Fibroblast of skin of abdomen (primary cell): ENCODE measurements around the gene ARHGEF5. TPM values are rescaled to one million over a fixed set of nuclear protein-coding genes. Genes with fewer than 3 reads are reported as not detected.
"Not testable (repeated sequence)": the region's sequence is repeated elsewhere in the genome, so short reads cannot be mapped to it uniquely, and the experiment has no call there.

ENCODE experiments used
- DNase-seq: peaks from one replicate; pipeline ENCODE4 v3.0.0-alpha.2; 2013
- polyA plus RNA-seq, 2 experiments: library from polyadenylated mRNA; unstranded; fragments of 120-200 nt; gene quantifications; one replicate each; pipeline ENCODE4 v1.2.1, GENCODE V29; 2013; ENCODE audit not compliant: insufficient read length in 2 of 2

ARHGEF5 gene
- polyA plus RNA-seq (2013, experiment 1 of 2; ENCODE audit: insufficient read length) = 3.8 TPM
- 4.0 TPM for polyA plus RNA-seq (2013, experiment 2 of 2; ENCODE audit: insufficient read length)

DNA sequence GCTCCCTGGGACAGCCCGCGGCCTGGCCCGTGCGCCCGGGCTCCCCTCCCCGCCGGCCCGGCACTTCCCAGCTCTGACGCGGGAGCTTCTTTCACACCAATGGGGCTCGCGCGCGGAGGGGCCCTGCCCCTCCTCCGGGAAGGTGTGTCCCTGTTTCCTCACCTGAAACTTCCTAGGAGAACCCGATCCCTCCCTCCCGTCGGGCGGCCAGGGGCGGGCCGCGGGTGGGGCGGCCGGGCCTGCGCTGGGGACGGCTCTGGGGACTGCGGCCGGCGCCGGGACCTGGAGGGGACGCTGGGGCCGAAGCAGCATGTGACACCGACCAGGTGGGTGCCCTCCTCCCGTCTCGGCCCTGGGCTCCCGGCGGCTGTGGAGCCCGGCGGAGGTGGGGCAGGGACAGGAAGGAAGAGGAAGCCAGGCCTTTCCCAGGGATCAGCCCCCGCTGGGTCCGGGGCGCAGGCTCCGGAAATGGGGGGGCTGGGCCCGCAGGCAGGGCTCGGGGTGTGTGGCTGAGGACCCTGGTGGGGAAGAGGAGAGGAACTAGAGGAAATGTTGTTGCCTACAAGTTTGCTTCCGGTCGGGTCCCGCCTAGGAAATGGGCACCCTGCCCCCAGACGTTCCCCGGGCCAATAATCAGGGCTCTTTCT, at the start of gene ARHGEF5:
TSS of gene ARHGEF5 (plus strand) at position 227 of the 647 bp plus-strand sequence. CDS start 7,268 bp downstream, outside the sequence.
- DNase-seq = not testable (repeated sequence)

- not testable (repeated sequence) for DNase-seq
Observed at GRCh38 chr7:144309702-144310101, 45.5 kb upstream of the ARHGEF5 start.

DNA sequence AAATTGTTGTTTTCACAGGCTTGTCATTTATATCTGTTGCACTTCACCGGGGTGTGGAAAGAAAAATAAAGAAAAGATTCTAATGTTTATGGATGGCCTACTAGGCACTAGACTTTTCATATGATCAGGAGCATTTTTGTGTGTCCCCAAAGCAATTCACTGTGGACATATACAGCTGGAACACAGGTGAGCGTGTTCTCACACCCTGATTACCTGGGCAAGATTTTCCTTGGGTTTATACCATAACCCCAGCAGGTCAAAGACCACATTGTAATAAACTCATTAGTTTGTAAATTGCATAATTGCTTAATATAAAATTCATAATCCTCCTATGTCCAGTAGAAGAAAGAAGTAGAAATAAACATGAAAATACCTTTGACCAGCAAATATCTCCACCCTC, 44.0 kb upstream of the ARHGEF5 start:
- not testable (repeated sequence) for DNase-seq

GRCh38 chr7:144311872-144312469, 43.2 kb upstream of the ARHGEF5 start, which contains the start of gene OR2A1:
OR2A1 (plus strand) TSS chr7:144312419; CDS start chr7:144318125, 5,706 bp downstream.
- not testable (repeated sequence) for DNase-seq

GRCh38 chr7:144317537-144317936, 37.7 kb upstream of the ARHGEF5 start:
- DNase-seq = not testable (repeated sequence)

DNA sequence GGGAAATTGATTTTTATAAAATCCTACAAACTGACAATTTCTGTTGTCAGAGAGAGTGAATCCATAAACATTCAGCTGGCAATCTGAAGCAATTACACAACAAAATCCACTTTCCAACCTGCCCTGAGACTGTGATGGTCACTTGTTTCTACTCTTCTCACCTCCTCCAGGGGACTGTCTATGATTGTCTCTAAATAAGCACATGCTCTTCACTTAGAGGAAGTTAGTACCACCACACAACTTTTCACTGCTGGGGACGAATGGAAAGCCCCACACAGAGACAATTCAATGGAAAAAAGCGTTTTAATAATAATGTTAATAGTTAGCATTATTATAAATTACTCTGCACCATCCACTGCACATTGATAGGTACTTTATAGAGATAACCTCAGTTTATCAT, 35.7 kb upstream of the ARHGEF5 start:
- not testable (repeated sequence) for DNase-seq

GRCh38 chr7:144321677-144322206, 33.5 kb upstream of the ARHGEF5 start:
- not testable (repeated sequence) for DNase-seq

DNA sequence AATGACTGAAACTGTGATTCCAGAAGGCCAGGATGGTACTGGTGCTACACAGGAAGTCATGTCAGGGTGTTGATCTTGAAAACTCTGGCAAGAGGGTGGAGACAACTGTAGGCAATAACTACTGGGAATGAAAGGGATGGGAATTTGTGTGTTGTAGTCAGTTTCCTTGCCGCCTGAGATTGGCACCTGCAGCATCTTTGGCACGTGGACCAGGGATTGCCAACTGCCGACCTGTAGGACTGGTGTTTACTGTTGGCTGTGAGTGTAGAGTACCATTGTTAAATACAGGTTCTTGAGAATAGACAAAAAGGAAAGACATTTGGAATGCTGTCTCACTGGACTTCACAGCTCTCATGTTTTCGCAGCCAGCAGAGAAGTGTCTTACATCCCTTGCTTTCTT, 31.8 kb upstream of the ARHGEF5 start:
- DNase-seq = not testable (repeated sequence)

DNA sequence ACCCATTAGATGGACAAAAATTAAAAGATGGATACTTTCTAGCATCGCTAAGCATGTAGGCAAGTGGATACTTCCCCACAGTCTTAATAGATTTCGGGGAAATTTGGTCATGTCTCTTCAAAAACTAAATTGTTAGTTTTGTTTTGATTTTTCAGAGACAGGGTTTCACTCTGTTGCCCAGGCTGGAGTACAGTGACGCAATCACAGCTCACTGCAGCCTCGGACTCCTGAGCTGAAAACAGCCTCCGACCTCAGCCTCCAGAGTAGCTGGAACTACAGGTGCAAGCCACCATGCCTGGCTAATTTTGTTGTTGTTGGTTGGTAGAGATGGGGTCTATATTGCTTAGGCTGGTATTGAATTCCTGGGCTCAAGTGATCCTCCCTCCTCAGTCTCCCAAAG, 29.3 kb upstream of the ARHGEF5 start:
- not testable (repeated sequence) for DNase-seq

- not testable (repeated sequence) for DNase-seq
Observed at GRCh38 chr7:144330044-144330443, 25.2 kb upstream of the ARHGEF5 start.

- not testable (repeated sequence) for DNase-seq
Observed at GRCh38 chr7:144331221-144331995, 23.8 kb upstream of the ARHGEF5 start.

DNA sequence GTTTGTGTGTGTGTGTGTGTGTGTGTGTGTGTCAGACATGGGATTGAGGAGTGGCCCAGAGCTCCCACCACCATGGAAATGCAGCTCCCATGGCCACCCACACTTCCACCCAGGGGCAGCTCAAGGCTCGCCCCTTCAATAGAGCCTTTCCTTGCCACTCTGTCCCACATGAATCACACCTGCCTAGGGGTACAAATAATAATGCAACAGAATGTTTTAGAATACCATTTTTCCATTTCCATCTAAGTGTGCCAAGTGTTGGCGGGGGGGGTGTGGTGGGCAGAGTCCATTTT, 23.3 kb upstream of the ARHGEF5 start:
- DNase-seq = not testable (repeated sequence)

- not testable (repeated sequence) for DNase-seq
Observed at GRCh38 chr7:144348625-144349024, 6.6 kb upstream of the ARHGEF5 start.

GRCh38 chr7:144351667-144352066, 3.5 kb upstream of the ARHGEF5 start:
- not testable (repeated sequence) for DNase-seq

DNA sequence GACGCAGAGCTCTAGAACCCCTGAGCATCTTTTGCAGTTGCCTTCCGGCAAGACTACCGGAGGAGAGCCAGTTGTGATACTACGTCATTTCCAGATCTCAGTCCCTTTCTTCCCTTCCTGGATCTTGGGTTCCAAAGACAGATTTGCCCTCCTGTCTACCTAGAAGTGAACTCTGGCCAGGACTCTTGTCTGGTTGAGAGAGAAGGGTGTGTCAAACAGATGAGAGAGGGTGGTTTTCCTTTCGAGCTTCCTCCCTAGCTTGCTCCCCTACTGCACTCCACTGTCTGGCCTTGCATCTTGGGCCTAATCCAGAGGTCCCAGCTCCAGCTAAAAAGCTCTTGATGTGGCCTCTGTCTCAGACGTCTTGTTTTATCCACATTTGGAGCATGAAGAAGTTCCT, 983 bp downstream of the ARHGEF5 start:
- DNase-seq = not testable (repeated sequence)

- DNase-seq = not testable (repeated sequence)
Observed at GRCh38 chr7:144356860-144357259, 1.7 kb downstream of the ARHGEF5 start.

DNA sequence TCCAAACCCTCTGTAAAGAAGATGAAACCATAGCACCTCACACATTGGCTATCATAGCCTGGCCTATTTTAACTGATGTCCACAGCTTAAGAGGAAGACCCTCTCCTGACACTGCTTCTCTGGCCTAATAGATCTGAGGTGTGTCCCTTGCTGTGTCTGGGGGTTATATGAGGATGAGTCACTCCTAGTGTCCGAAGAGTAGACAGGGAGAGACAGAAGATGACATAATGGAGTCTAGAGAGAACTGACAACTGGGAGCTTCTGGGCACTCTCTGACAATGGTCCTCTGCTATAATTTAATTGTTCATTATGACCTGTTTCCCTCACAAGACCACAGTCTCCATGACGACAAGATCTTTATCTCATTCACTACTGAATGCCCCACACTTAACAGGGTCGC, 6.9 kb downstream of the ARHGEF5 start:
- DNase-seq = not testable (repeated sequence)

DNA sequence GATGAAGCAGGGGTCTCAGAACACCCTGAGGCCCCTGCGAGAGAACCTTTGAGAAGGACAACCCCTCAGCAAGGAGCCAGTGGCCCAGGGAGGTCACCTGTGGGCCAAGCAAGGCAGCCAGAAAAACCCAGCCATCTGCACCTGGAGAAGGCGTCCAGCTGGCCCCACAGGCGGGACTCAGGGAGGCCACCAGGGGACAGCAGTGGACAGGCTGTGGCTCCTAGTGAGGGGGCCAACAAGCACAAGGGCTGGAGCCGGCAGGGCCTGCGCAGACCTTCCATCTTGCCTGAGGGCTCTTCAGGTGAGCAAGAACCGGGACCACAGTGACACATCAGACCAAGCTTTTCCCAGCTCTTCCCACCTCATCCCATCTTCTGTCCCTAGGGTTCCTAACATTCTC, 10.3 kb downstream of the ARHGEF5 start:
- DNase-seq = not testable (repeated sequence)

GRCh38 chr7:144367250-144367649, 12.0 kb downstream of the ARHGEF5 start:
- not testable (repeated sequence) for DNase-seq

DNA sequence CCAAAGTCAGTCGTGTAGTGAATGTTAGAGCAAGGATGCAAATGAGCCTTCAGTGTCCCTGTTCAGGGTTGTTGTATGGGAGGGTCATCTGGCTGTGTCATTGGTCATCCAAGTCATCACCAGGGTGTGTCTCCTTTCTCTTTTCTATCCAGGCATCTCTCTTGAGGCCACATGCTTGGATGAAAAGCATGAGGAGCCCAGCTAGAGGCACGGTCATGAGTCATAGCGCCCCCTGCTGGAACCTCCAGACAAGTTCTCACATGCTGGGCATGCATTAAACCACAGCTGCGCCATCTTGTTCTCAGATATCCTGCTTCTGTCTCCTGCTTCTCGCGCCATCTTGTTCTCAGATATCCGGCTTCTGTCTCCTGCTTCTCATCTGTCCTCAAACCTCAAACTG, 14.0 kb downstream of the ARHGEF5 start:
- not testable (repeated sequence) for DNase-seq

GRCh38 chr7:144378651-144379050, 23.4 kb downstream of the ARHGEF5 start:
- no peak for DNase-seq

DNA sequence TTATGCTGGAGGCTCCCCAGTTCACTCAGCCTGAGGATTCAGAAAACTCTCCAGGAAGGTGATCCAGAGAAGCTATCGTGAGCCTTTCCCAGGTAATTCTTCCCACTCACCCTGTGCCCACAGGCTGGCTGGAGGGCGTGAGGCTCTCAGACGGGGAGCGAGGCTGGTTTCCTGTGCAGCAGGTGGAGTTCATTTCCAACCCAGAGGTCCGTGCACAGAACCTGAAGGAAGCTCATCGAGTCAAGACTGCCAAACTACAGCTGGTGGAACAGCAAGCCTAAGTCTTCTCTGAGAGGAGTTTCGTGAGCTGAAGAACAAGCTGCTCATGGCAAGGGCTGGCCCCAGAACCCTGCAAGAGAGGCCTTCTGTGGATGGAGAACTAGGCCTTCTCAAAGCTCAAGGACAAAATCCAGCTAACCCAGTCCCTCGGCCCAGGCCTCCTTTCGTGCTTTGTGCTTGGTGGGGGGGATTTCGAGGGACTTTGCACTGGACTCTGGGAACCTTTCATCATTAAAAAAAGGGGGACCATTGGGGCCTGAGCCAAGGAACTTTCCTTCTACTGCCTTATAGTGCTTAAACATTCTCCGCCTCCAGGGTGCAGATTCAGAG, 24.7 kb downstream of the ARHGEF5 start:
- no peak for DNase-seq

DNA sequence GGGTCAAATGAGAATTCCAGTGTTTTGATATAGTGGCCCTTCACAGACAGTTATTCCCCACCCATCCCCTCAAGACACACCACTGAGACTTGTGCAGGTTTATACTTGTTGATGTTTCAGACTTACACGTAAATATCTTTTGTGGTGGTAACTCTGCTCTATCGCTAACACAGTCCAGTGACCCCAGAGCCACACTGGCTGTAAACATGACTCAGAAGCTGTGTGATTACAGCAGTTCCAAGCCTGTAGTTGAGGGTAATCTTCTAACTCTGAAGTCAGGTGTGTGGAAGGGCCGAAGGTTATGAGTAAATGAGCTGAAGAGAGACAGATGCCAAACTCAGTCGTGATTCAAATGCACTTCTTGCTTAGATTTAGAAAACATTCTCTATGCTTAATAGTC, 28.9 kb downstream of the ARHGEF5 start:
- DNase-seq = no peak
